A172 (cell line): ENCODE data around the gene FGG. TPM values are rescaled to one million over a fixed set of nuclear protein-coding genes. Genes with fewer than 3 reads are reported as not detected.

Source experiments
- total RNA-seq: library from RNA; depleted of rRNA; stranded (reverse); fragments of >200 nt; shearing (Covaris generic); gene quantifications from 2 replicates; pipeline ENCODE4 v1.2.3, GENCODE V29; 2014; rRNA removed

FGG gene
- total RNA-seq, 1 experiment from 2014 or later = not detected

Other genes with a start within 250 kb of the FGG start
- gene DCHS2, start 120.9 kb downstream of the FGG start, total RNA-seq = not detected in 2 replicates
- gene PLRG1, start 62.3 kb downstream of the FGG start, total RNA-seq = 71.5 and 71.6 TPM in 2 replicates
- gene FGB, start 49.6 kb downstream of the FGG start, total RNA-seq = not detected in 2 replicates
- gene FGA, start 21.9 kb downstream of the FGG start, total RNA-seq = not detected in 2 replicates
- gene LRAT, start 131.3 kb upstream of the FGG start, total RNA-seq = not detected in 2 replicates
- not detected in 2 replicates for gene RBM46, start 168.6 kb upstream of the FGG start, total RNA-seq